MM.1S (cell line): ENCODE data around the gene EVL.

ENCODE experiments used
- DNase-seq: peaks from one replicate; pipeline ENCODE4 v3.0.0-alpha.2; 2015
- H2AFZ ChIP-seq: fragments of 300-600 bp; sonication (generic); 2 replicates; pipeline ENCODE4 v1.6.0; 2016; ENCODE audit warnings: antibody characterized with exemption, low read length
- H3F3A ChIP-seq: fragments of 300-600 bp; sonication (generic); 2 replicates; pipeline ENCODE4 v1.6.1; 2016; ENCODE audit warnings: mild to moderate bottlenecking, antibody characterized with exemption, low read length, moderate library complexity, mixed read lengths; ENCODE audit not compliant: insufficient read depth
- H3K27ac ChIP-seq: fragments of 300-600 bp; sonication (generic); 2 replicates; pipeline ENCODE4 v1.5.1; 2016; ENCODE audit warnings: mild to moderate bottlenecking, low read length
- H3K27me3 ChIP-seq: fragments of 300-600 bp; sonication (generic); replicated peaks from 2 replicates; pipeline ENCODE4 v1.6.0; 2016; ENCODE audit warnings: low read length; ENCODE audit not compliant: insufficient read depth
- H3K36me3 ChIP-seq: fragments of 300-600 bp; sonication (generic); replicated peaks from 2 replicates; pipeline ENCODE4 v1.6.1; 2016; ENCODE audit warnings: mild to moderate bottlenecking, low read length, mixed read lengths; ENCODE audit not compliant: insufficient read depth
- H3K4me1 ChIP-seq: fragments of 300-600 bp; sonication (generic); 2 replicates; pipeline ENCODE4 v1.6.1; 2016; ENCODE audit warnings: low read length, mixed read lengths
- H3K4me2 ChIP-seq: fragments of 300-600 bp; sonication (generic); 2 replicates; pipeline ENCODE4 v1.6.0; 2016; ENCODE audit warnings: low read depth, low read length
- H3K4me3 ChIP-seq: fragments of 300-600 bp; sonication (generic); 2 replicates; pipeline ENCODE4 v1.5.1; 2016; ENCODE audit warnings: low read length, mixed read lengths
- H3K79me2 ChIP-seq: fragments of 300-600 bp; sonication (generic); 2 replicates; pipeline ENCODE4 v1.6.1; 2016; ENCODE audit warnings: mixed run types, low read length, mixed read lengths
- H3K9ac ChIP-seq: fragments of 300-600 bp; sonication (generic); 2 replicates; pipeline ENCODE4 v1.6.1; 2016; ENCODE audit warnings: low read length, mixed read lengths
- H3K9me2 ChIP-seq: fragments of 300-600 bp; sonication (generic); replicated peaks from 2 replicates; pipeline ENCODE4 v1.6.1; 2016; ENCODE audit warnings: mild to moderate bottlenecking, low read length, mixed read lengths; ENCODE audit not compliant: insufficient read depth
- H3K9me3 ChIP-seq: fragments of 300-600 bp; sonication (generic); replicated peaks from 2 replicates; pipeline ENCODE4 v1.6.1; 2016; ENCODE audit warnings: mild to moderate bottlenecking, low read length, mixed read lengths; ENCODE audit not compliant: insufficient read depth
- H4K20me1 ChIP-seq: fragments of 300-600 bp; sonication (generic); 2 replicates; pipeline ENCODE4 v1.6.1; 2016; ENCODE audit warnings: mild to moderate bottlenecking, low read length, moderate library complexity, mixed read lengths; ENCODE audit not compliant: insufficient read depth
- EZH2 ChIP-seq: fragments of 300-600 bp; sonication (generic); optimal IDR thresholded peaks from 2 replicates; pipeline ENCODE3; 2017; ENCODE audit warnings: low read depth, mild to moderate bottlenecking, antibody characterized with exemption, low read length, mixed read lengths
- EZH2phosphoT487 ChIP-seq: fragments of 300-600 bp; sonication (generic); IDR thresholded peaks from 2 replicates; pipeline ENCODE4 v1.6.1; 2018; ENCODE audit warnings: antibody characterized with exemption, low read length
- TF ChIP-seq, protein P1 (sequence below): fragments of 300-600 bp; sonication (generic); IDR thresholded peaks from 2 replicates; pipeline ENCODE4 v1.5.1; 2016; ENCODE audit warnings: antibody characterized with exemption, low read length, mixed read lengths

EVL gene

DNA sequence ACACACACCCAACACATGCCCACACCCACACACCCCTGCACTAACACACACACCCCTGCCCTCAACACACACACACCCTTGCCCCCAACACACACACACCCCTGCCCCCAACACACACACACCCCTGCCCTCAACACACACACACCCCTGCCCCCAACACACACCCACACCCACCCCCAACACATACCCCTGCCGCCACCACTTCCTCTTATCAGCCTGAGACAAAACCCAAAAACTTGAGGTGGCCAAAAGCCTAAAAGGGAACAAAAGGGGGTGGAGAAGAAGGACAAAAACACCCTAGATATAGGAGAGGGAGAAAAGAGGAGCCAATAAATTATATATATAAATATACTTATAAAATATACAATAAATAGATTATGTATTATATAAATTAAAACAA, 103.3 kb downstream of the EVL start:
- Histone ChIP-seq H3K27ac (no peak overlapping the region), H3K9me2 (no peaks in the 10 kb centered on the region), H2AFZ (no peak overlapping the region), H3K9ac (no peak overlapping the region), H3K79me2 (no peaks in the 10 kb centered on the region), H4K20me1 (no peaks in the 10 kb centered on the region), H3K9me3 (no peaks in the 10 kb centered on the region), H3K4me1 (no peaks in the 10 kb centered on the region), H3F3A (no peaks in the 10 kb centered on the region), H3K36me3 (no peaks in the 10 kb centered on the region), H3K4me2 (no peak overlapping the region), H3K27me3 (peaks cover 3% of the 10 kb centered on the region; the same call in 1 of the 2 replicates), H3K4me3 (no peak overlapping the region)
- TF ChIP-seq, protein P1, sequence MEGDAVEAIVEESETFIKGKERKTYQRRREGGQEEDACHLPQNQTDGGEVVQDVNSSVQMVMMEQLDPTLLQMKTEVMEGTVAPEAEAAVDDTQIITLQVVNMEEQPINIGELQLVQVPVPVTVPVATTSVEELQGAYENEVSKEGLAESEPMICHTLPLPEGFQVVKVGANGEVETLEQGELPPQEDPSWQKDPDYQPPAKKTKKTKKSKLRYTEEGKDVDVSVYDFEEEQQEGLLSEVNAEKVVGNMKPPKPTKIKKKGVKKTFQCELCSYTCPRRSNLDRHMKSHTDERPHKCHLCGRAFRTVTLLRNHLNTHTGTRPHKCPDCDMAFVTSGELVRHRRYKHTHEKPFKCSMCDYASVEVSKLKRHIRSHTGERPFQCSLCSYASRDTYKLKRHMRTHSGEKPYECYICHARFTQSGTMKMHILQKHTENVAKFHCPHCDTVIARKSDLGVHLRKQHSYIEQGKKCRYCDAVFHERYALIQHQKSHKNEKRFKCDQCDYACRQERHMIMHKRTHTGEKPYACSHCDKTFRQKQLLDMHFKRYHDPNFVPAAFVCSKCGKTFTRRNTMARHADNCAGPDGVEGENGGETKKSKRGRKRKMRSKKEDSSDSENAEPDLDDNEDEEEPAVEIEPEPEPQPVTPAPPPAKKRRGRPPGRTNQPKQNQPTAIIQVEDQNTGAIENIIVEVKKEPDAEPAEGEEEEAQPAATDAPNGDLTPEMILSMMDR = no peak
- TF ChIP-seq EZH2 = no peak
- TF ChIP-seq EZH2phosphoT487 = no peak
- DNase-seq = no peak

DNA sequence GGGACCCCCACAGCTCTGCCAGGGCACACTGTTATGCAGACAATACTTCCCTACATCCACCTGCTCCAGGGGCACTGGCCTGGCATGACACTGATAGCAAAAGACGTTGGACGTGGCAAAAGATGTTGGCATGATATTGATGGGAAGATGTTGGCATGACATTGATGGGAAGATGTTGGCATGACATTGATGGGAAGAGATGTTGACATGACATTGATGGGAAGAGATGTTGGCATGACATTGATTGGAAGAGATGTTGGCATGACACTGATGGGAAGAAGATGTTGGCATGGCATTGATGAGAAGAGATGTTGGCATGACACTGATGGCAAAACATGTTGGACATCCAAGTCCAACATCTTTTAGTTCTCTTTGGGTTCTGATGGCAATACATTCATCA, 105.7 kb downstream of the EVL start:
- Histone ChIP-seq H3K4me2 (no peak overlapping the region), H3K79me2 (no peaks in the 10 kb centered on the region), H2AFZ (no peak overlapping the region), H3K27ac (no peak overlapping the region), H3F3A (no peaks in the 10 kb centered on the region), H3K4me3 (no peak overlapping the region), H3K36me3 (no peaks in the 10 kb centered on the region), H3K4me1 (no peaks in the 10 kb centered on the region), H3K9me2 (no peaks in the 10 kb centered on the region), H3K27me3 (peaks cover 3% of the 10 kb centered on the region; the same call in 1 of the 2 replicates), H3K9ac (no peak overlapping the region), H4K20me1 (no peaks in the 10 kb centered on the region), H3K9me3 (no peaks in the 10 kb centered on the region)
- no peak for DNase-seq
- TF ChIP-seq, protein P1 = no peak
- no peak for TF ChIP-seq EZH2phosphoT487
- TF ChIP-seq EZH2 = no peak

DNA sequence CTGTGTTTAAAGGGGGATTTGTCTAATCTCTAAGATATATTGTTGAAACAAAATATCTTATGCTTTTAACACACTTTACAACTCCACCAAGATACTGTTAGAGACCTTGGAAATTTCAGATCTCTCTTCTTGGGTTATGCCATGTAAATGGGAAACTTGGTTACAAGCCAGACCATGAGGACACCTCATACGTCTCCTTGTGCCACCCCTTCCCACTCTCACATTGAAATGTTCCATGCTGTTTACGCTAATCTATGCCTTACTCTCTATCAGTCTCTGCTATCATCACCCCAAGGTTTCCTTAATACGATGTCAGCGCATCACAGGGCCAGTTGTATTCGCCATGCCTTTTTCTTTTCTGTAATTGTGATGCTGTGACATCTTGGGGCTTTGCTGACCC, 107.6 kb downstream of the EVL start:
- Histone ChIP-seq H3K4me3 (no peak overlapping the region), H3K4me2 (no peak overlapping the region)
- TF ChIP-seq, protein P1 = no peak
- no peak for TF ChIP-seq EZH2phosphoT487
- TF ChIP-seq EZH2 = no peak

DNA sequence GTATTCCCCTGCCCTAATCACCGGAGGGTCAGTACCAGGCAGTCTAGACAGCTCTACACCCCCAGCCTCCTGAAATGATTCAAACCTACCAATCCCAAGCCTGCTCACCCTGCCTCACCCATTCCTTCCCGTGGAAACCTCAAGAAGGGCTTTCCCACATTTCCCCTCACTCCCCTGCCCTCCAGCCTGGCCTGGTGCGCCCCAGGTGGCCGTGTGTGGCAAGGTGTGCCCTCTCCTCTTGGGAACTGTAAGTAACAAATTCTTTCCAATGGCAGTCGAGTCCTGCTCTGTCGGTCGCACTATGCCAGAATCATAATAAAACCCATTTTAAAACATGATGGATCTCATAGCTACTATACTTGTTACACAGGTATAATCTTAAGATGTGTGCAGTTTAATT, 108.1 kb downstream of the EVL start:
- no peaks in the 10 kb centered on the region for H3K27me3 ChIP-seq
- H4K20me1 ChIP-seq = no peaks in the 10 kb centered on the region
- H3K9ac ChIP-seq = no peak overlapping the region
- DNase-seq = no peak
- no peak overlapping the region for H3K4me2 ChIP-seq
- no peaks in the 10 kb centered on the region for H3K4me1 ChIP-seq
- H3K9me2 ChIP-seq = no peaks in the 10 kb centered on the region
- no peaks in the 10 kb centered on the region for H3K36me3 ChIP-seq
- H3K4me3 ChIP-seq = no peak overlapping the region
- no peaks in the 10 kb centered on the region for H3K9me3 ChIP-seq
- H3F3A ChIP-seq = no peaks in the 10 kb centered on the region
- no peak overlapping the region for H2AFZ ChIP-seq
- H3K27ac ChIP-seq = no peak overlapping the region
- TF ChIP-seq EZH2phosphoT487 (no peak), EZH2 (no peak)
- TF ChIP-seq, protein P1 = no peak
- no peaks in the 10 kb centered on the region for H3K79me2 ChIP-seq

More for the DNA sequence above, 107.6 kb downstream of the EVL start:
- no peak for DNase-seq
- no peaks in the 10 kb centered on the region for H3K9me3 ChIP-seq
- H4K20me1 ChIP-seq = no peaks in the 10 kb centered on the region
- no peaks in the 10 kb centered on the region for H3K9me2 ChIP-seq
- H3K27me3 ChIP-seq = no peaks in the 10 kb centered on the region
- H2AFZ ChIP-seq = no peak overlapping the region
- H3F3A ChIP-seq = no peaks in the 10 kb centered on the region
- no peaks in the 10 kb centered on the region for H3K36me3 ChIP-seq
- no peak overlapping the region for H3K9ac ChIP-seq
- no peaks in the 10 kb centered on the region for H3K4me1 ChIP-seq
- H3K27ac ChIP-seq = no peak overlapping the region
- no peaks in the 10 kb centered on the region for H3K79me2 ChIP-seq
